ENCODE measurements around the gene SSH2. TPM values are rescaled to one million over a fixed set of nuclear protein-coding genes. Genes with fewer than 3 reads are reported as not detected.

The SSH2 gene
- total RNA-seq, 2 experiments from 2014 or later: 39.4 to 73.9 TPM

DNA sequence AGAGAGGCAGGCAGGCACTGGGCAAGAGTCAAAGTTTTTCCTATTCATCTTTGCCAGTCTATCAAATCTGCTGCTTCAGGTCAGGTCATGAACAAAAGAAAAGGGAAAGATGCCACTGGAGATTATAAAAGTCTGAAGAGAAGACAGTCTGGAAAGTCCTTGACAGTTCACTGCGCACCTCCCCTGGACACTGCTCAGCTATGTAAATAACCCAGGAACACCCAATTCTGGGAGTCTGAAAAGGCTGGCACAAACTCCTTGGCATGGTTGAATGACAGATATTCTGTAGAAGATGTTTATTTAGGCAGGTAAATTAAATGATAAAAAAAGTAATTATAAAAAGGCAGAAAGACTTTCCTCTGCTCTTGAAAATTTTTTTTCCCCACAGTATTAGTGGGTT is 302.1 kb downstream of the SSH2 start:
- ChIA-PET CTCF (ENCODE audit: unreplicated experiment) (no interaction called here), POLR2A (no interaction called here)
- intact Hi-C loops (cut with micrococcal nuclease; ENCODE audit: unreplicated experiment): no loop called here
- H3K27ac ChIP-seq (ENCODE audit: low read depth, low read length, poor library complexity, severe bottlenecking): no peak overlapping the region
- no peaks in the 10 kb centered on the region for H3K9me3 ChIP-seq (ENCODE audit: low read length)
- no peak overlapping the region for H2AFZ ChIP-seq (ENCODE audit: low read length)
- H3K4me3 ChIP-seq (ENCODE audit: low read depth, low read length, poor library complexity, severe bottlenecking): no peak overlapping the region
- peaks cover 3% of the 10 kb centered on the region for H3K4me1 ChIP-seq (ENCODE audit: insufficient read depth, low read length, poor library complexity, severe bottlenecking)
- H3K36me3 ChIP-seq (ENCODE audit: insufficient read depth, low read length): peaks cover 33% of the 10 kb centered on the region
- no peaks in the 10 kb centered on the region for H3K79me2 ChIP-seq (ENCODE audit: insufficient read depth, low read depth, low read length)
- H3K4me2 ChIP-seq (ENCODE audit: low read length): no peak overlapping the region
- no peaks in the 10 kb centered on the region for H3K9me2 ChIP-seq (ENCODE audit: insufficient read depth, low read length)
- TF ChIP-seq, protein P1, sequence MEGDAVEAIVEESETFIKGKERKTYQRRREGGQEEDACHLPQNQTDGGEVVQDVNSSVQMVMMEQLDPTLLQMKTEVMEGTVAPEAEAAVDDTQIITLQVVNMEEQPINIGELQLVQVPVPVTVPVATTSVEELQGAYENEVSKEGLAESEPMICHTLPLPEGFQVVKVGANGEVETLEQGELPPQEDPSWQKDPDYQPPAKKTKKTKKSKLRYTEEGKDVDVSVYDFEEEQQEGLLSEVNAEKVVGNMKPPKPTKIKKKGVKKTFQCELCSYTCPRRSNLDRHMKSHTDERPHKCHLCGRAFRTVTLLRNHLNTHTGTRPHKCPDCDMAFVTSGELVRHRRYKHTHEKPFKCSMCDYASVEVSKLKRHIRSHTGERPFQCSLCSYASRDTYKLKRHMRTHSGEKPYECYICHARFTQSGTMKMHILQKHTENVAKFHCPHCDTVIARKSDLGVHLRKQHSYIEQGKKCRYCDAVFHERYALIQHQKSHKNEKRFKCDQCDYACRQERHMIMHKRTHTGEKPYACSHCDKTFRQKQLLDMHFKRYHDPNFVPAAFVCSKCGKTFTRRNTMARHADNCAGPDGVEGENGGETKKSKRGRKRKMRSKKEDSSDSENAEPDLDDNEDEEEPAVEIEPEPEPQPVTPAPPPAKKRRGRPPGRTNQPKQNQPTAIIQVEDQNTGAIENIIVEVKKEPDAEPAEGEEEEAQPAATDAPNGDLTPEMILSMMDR (conservative IDR thresholded peaks at IDR 0.05; ENCODE audit: low read length): no peak
- no peak for TF ChIP-seq EZH2phosphoT487 (IDR thresholded peaks at IDR 0.05; ENCODE audit: borderline replicate concordance, low read depth, low read length)
- H4K20me1 ChIP-seq (ENCODE audit: insufficient read depth, low read length): 0 out of 2 replicates have a peak, but pooled peaks cover 5% of the 10 kb centered on the region
- no peak for DNase-seq (ENCODE audit: low spot score)
- BruUV-seq (replicated peaks): no TSS peak

DNA sequence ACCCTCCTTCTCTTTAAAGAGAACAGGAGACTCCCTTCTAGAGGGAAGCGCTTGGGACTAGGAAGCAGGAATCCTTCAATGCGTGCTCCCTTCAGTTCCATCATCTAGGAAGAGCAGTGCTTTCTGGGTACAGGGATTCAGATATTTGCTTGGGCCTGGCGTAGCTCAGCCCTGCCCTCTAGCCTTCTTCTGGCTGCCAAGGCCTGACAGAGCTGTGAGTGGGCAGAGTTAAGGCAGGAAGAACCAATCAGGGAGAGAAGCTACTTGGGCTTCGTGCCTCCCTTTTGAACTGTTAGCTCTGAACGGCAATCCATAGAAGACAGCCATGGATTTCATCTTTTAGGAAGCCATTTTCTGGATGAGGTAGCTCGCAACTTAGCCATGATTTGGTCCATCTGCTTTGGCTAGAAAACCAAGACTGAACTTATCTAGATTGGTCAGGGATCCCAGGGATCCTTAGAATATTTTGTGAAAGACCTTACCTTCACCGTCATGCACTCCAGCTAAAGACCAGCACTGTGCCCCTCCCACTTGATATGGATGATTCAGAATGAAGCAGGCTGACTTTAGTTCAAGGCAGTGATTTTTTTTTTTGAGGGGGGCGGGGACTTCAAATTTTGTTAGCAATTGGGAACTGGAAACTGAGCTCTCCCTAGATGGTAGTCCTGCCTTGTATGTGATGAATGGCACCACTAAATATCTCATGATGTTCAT is 304.8 kb downstream of the SSH2 start:
- ChIA-PET POLR2A (interaction anchor here (0.6 kb wide), 3 partner anchors 8 to 306 kb away, joined by 3 to 5 read pairs (median 4); no protein-coding TSS in a partner anchor), CTCF (ENCODE audit: unreplicated experiment) (interaction anchor here (1.5 kb wide), 1 partner anchor 306 kb away, joined by 6 read pairs; no protein-coding TSS in a partner anchor)
- intact Hi-C loops (cut with micrococcal nuclease; ENCODE audit: unreplicated experiment): no loop called here
- no peak overlapping the region for H3K4me3 ChIP-seq (ENCODE audit: low read depth, low read length, poor library complexity, severe bottlenecking)
- no peak overlapping the region for H3K4me2 ChIP-seq (ENCODE audit: low read length)
- H3K27ac ChIP-seq (ENCODE audit: low read depth, low read length, poor library complexity, severe bottlenecking): no peak overlapping the region
- peaks cover 8% of the 10 kb centered on the region; the same call in 1 of the 2 replicates for H3K36me3 ChIP-seq (ENCODE audit: insufficient read depth, low read length)
- H3K9me3 ChIP-seq (ENCODE audit: low read length): no peaks in the 10 kb centered on the region
- H4K20me1 ChIP-seq (ENCODE audit: insufficient read depth, low read length): no peaks in the 10 kb centered on the region
- peaks cover 8% of the 10 kb centered on the region for H3K4me1 ChIP-seq (ENCODE audit: insufficient read depth, low read length, poor library complexity, severe bottlenecking)
- H3K79me2 ChIP-seq (ENCODE audit: insufficient read depth, low read depth, low read length): no peaks in the 10 kb centered on the region
- DNase-seq (ENCODE audit: low spot score): no peak
- H2AFZ ChIP-seq (ENCODE audit: low read length): no peak overlapping the region
- H3K9me2 ChIP-seq (ENCODE audit: insufficient read depth, low read length): no peaks in the 10 kb centered on the region
- TF ChIP-seq EZH2phosphoT487 (IDR thresholded peaks at IDR 0.05; ENCODE audit: borderline replicate concordance, low read depth, low read length): no peak
- TF ChIP-seq, protein P1 (conservative IDR thresholded peaks at IDR 0.05; ENCODE audit: low read length): no peak
- BruUV-seq (replicated peaks): no TSS peak

DNA sequence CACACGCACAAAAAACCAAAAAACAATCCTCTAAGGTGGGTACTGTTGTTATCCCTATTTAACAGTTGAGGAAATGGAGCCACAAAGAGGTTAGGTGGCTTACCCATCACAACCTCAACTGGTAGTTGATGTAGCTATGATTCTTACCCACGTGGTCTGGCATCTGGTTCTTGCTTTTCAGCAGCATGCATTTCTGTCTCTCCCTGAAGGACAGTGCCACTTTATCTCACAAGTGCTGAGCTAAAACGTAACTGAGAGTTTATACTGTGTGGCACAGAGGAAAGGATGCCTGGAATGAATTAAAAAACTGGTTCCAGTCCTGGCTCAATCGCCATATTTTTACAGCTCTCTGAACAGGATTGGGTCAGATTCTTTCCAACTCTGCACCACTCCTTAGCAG is 305.4 kb downstream of the SSH2 start:
- no peaks in the 10 kb centered on the region for H3K79me2 ChIP-seq (ENCODE audit: insufficient read depth, low read depth, low read length)
- no peaks in the 10 kb centered on the region for H3K9me2 ChIP-seq (ENCODE audit: insufficient read depth, low read length)
- peaks cover 5% of the 10 kb centered on the region; the same call in 1 of the 2 replicates for H3K36me3 ChIP-seq (ENCODE audit: insufficient read depth, low read length)
- no peaks in the 10 kb centered on the region for H4K20me1 ChIP-seq (ENCODE audit: insufficient read depth, low read length)
- TF ChIP-seq, protein P1 (conservative IDR thresholded peaks at IDR 0.05; ENCODE audit: low read length): no peak
- TF ChIP-seq EZH2phosphoT487 (IDR thresholded peaks at IDR 0.05; ENCODE audit: borderline replicate concordance, low read depth, low read length): no peak
- H3K4me2 ChIP-seq (ENCODE audit: low read length): no peak overlapping the region
- intact Hi-C loops (cut with micrococcal nuclease; ENCODE audit: unreplicated experiment): no loop called here
- H3K4me3 ChIP-seq (ENCODE audit: low read depth, low read length, poor library complexity, severe bottlenecking): no peak overlapping the region
- no peak overlapping the region for H2AFZ ChIP-seq (ENCODE audit: low read length)
- no TSS peak for BruUV-seq (replicated peaks)
- ChIA-PET CTCF (ENCODE audit: unreplicated experiment) (interaction anchor here (0.6 to 1.5 kb wide), 2 partner anchors 9 to 306 kb away, joined by 3 to 6 read pairs; no protein-coding TSS in a partner anchor), POLR2A (interaction anchor here (0.6 kb wide), 1 partner anchor 307 kb away, joined by 5 read pairs; no protein-coding TSS in a partner anchor)
- H3K27ac ChIP-seq (ENCODE audit: low read depth, low read length, poor library complexity, severe bottlenecking): no peak overlapping the region
- H3K9me3 ChIP-seq (ENCODE audit: low read length): no peaks in the 10 kb centered on the region
- DNase-seq (ENCODE audit: low spot score): no peak
- H3K4me1 ChIP-seq (ENCODE audit: insufficient read depth, low read length, poor library complexity, severe bottlenecking): peaks cover 8% of the 10 kb centered on the region

All from OCI-LY7 (cell line).